Keratinocyte (primary cell): ENCODE data around the gene PRSS36. TPM values are rescaled to one million over a fixed set of nuclear protein-coding genes. Genes with fewer than 3 reads are reported as not detected.

Experiments used
- DNase-seq: peaks from one replicate; pipeline ENCODE4 v3.0.0-alpha.2; 2011; ENCODE audit warnings: low read depth, missing footprints, low spot score
- FAIRE-seq: peaks from 2 replicates; lab custom pipeline; 2011; peaks lifted over from hg19 to GRCh38; lab: Jason Lieb, UNC
- H2AFZ ChIP-seq: 2 replicates; pipeline ENCODE4 v1.6.0; 2012; ENCODE audit warnings: low read length, control low read depth, inconsistent platforms; ENCODE audit not compliant: control insufficient read depth
- H3K27ac ChIP-seq: 2 replicates; pipeline ENCODE4 v1.5.1; 2011; ENCODE audit warnings: low read length; ENCODE audit not compliant: control insufficient read depth, insufficient read depth
- H3K27me3 ChIP-seq: 3 replicates; pipeline ENCODE4 v1.6.0; 2011; ENCODE audit warnings: low read length; ENCODE audit not compliant: control insufficient read depth, insufficient read depth; ENCODE audit errors: extremely low read depth
- H3K36me3 ChIP-seq, 2 experiments: 2 replicates in 1 of 2; 3 replicates in 1 of 2; pipeline ENCODE4 v1.5.1; 2011; ENCODE audit warnings: low read length in 2 of 2, mild to moderate bottlenecking in 1 of 2; ENCODE audit not compliant: control insufficient read depth in 2 of 2, insufficient read depth in 2 of 2; ENCODE audit errors: extremely low read depth in 1 of 2
- H3K4me1 ChIP-seq: 3 replicates; pipeline ENCODE4 v1.5.1; 2011; ENCODE audit warnings: low read length; ENCODE audit not compliant: control insufficient read depth, insufficient read depth; ENCODE audit errors: extremely low read depth
- H3K4me2 ChIP-seq: 3 replicates; pipeline ENCODE4 v1.6.0; 2011; ENCODE audit warnings: low read depth, low read length; ENCODE audit not compliant: control insufficient read depth, insufficient read depth; ENCODE audit errors: extremely low read depth
- H3K4me3 ChIP-seq, 3 experiments: fragments of 200-600 bp in 1 of 3; sonication (generic) in 1 of 3; 2 replicates in 2 of 3; 3 replicates in 1 of 3; pipeline ENCODE4 v1.5.1; 2011 to 2016; ENCODE audit warnings: low read length in 3 of 3, mild to moderate bottlenecking in 3 of 3, control low read depth in 2 of 3, inconsistent platforms in 1 of 3, low read depth in 1 of 3, mixed read lengths in 1 of 3, mixed run types in 1 of 3, moderate library complexity in 1 of 3; ENCODE audit not compliant: control insufficient read depth in 2 of 3, insufficient read depth in 2 of 3; ENCODE audit errors: extremely low read depth in 1 of 3
- H3K79me2 ChIP-seq: 2 replicates; pipeline ENCODE4 v1.6.0; 2012; ENCODE audit warnings: low read length; ENCODE audit not compliant: control insufficient read depth, insufficient read depth
- H3K9ac ChIP-seq: 3 replicates; pipeline ENCODE4 v1.6.0; 2011; ENCODE audit warnings: low read length; ENCODE audit not compliant: control insufficient read depth, insufficient read depth; ENCODE audit errors: extremely low read depth
- H3K9me1 ChIP-seq: 3 replicates; pipeline ENCODE4 v1.6.0; 2011; ENCODE audit warnings: low read length; ENCODE audit not compliant: control insufficient read depth, insufficient read depth; ENCODE audit errors: extremely low read depth
- H3K9me3 ChIP-seq: 2 replicates; pipeline ENCODE4 v1.5.1; 2012; ENCODE audit warnings: low read depth, low read length; ENCODE audit not compliant: control insufficient read depth
- H4K20me1 ChIP-seq: 3 replicates; pipeline ENCODE4 v1.6.0; 2011; ENCODE audit warnings: low read length; ENCODE audit not compliant: control insufficient read depth, insufficient read depth; ENCODE audit errors: extremely low read depth
- CTCF ChIP-seq, 3 experiments: IDR thresholded peaks in 1 of 3; conservative IDR thresholded peaks in 1 of 3; optimal IDR thresholded peaks in 1 of 3; 2 replicates in 2 of 3; 3 replicates in 1 of 3; pipeline versions ENCODE3 to v1.5.1; 2011; ENCODE audit warnings: low read length in 3 of 3, mild to moderate bottlenecking in 3 of 3, moderate library complexity in 2 of 3, control low read depth in 1 of 3, inconsistent platforms in 1 of 3; ENCODE audit not compliant: insufficient read depth in 2 of 3; ENCODE audit errors: extremely low read depth in 1 of 3
- EZH2 ChIP-seq: IDR thresholded peaks from one replicate; pipeline ENCODE4 v1.6.1; 2012; ENCODE audit warnings: inconsistent platforms, mild to moderate bottlenecking, low read length, moderate library complexity
- dilution Hi-C: fragments of 300-500 bp; cut with MboI; formaldehyde crosslinking; loops from one replicate; pipeline ENCODE4 v1.7.0; 2020; ENCODE audit warnings: low sequenced_read_pairs; ENCODE audit not compliant: extremely low pct_ligation_motif_present
- polyA plus RNA-seq, 5 experiments: library from polyadenylated mRNA; depleted of rRNA in 3 of 5; stranded (reverse) in 3 of 5; stranded (forward) in 1 of 5; unstranded in 1 of 5; fragments of >200 nt; gene quantifications; 1 replicate in 1 of 5; 2 replicates in 3 of 5; 3 replicates in 1 of 5; pipeline versions ENCODE4 v1.2.1 to v1.2.3, GENCODE V29; 2011 to 2012; ENCODE audit warnings: missing spikeins in 2 of 5, low read depth in 1 of 5, low replicate concordance in 1 of 5

The PRSS36 gene
- polyA plus RNA-seq, 1 donor (not counting 4 experiments of a cell fraction or from before 2014, with no cell fraction given), result 0.43 TPM

- Histone ChIP-seq H3K79me2 (peaks cover 6% of the 10 kb centered on the region), H3K36me3 (peaks cover 33 to 62% of the 10 kb centered on the region in 2 experiments), H3K4me2 (no peak overlapping the region), H3K4me3 (no peak overlapping the region), H2AFZ (no peak overlapping the region), H3K27ac (no peak overlapping the region), H3K9ac (no peak overlapping the region), H3K27me3 (no peaks in the 10 kb centered on the region), H3K9me1 (no peaks in the 10 kb centered on the region), H3K9me3 (no peaks in the 10 kb centered on the region), H4K20me1 (peaks cover 26% of the 10 kb centered on the region), H3K4me1 (no peaks in the 10 kb centered on the region)
- no peak for FAIRE-seq
- dilution Hi-C loops, result no loop called here
- TF ChIP-seq EZH2 (no peak), CTCF (optimal IDR thresholded peaks at IDR 0.05 in 1 of 3, IDR thresholded peaks at IDR 0.05 in 1 of 3, conservative IDR thresholded peaks at IDR 0.05 in 1 of 3; ENCODE audit: extremely low read depth in 1 of 3, insufficient read depth in 2 of 3, low read length in 3 of 3) (no peak)
- no peak for DNase-seq
Measured at GRCh38 chr16:31194898-31195297, 45.0 kb upstream of the PRSS36 start.

GRCh38 chr16:31193874-31194273 is 44.0 kb upstream of the PRSS36 start:
- Histone ChIP-seq H4K20me1 (peaks cover 26% of the 10 kb centered on the region), H3K27me3 (no peaks in the 10 kb centered on the region), H3K4me2 (no peak overlapping the region), H3K9ac (no peak overlapping the region), H3K9me1 (no peaks in the 10 kb centered on the region), H3K4me3 (no peak overlapping the region), H3K9me3 (no peaks in the 10 kb centered on the region), H3K36me3 (peaks cover 40 to 71% of the 10 kb centered on the region in 2 experiments), H3K79me2 (peaks cover 8% of the 10 kb centered on the region), H3K27ac (no peak overlapping the region), H3K4me1 (no peaks in the 10 kb centered on the region), H2AFZ (no peak overlapping the region)
- no peak for TF ChIP-seq CTCF (optimal IDR thresholded peaks at IDR 0.05 in 1 of 3, IDR thresholded peaks at IDR 0.05 in 1 of 3, conservative IDR thresholded peaks at IDR 0.05 in 1 of 3; ENCODE audit: extremely low read depth in 1 of 3, insufficient read depth in 2 of 3, low read length in 3 of 3)
- TF ChIP-seq EZH2, result no peak
- FAIRE-seq (no peak), DNase-seq (no peak)
- dilution Hi-C loops, result no loop called here
